H9 (cell line): ENCODE results near the gene PRKCB. TPM values are rescaled to one million over a fixed set of nuclear protein-coding genes. Genes with fewer than 3 reads are reported as not detected.
A peak's percentile ranks its signal among the peaks of the same experiment; 100 is the strongest.

Source experiments
- DNase-seq: peaks from one replicate; pipeline ENCODE4 v3.0.0-alpha.2; 2017
- H2AFZ ChIP-seq: one replicate; pipeline ENCODE4 v1.6.1; 2013; ENCODE audit warnings: mild to moderate bottlenecking, low read length, control low read depth, moderate library complexity
- H2AK5ac ChIP-seq: 2 replicates; pipeline ENCODE4 v1.6.1; 2013; ENCODE audit warnings: low read length, control low read depth, mixed read lengths; ENCODE audit not compliant: insufficient read length
- H2BK120ac ChIP-seq: one replicate; pipeline ENCODE4 v1.6.1; 2013; ENCODE audit warnings: low read depth, mild to moderate bottlenecking, low read length, control low read depth, inconsistent platforms; ENCODE audit not compliant: poor library complexity, severe bottlenecking
- H2BK12ac ChIP-seq: 2 replicates; pipeline ENCODE4 v1.6.1; 2013; ENCODE audit warnings: low read length, control low read depth, mixed read lengths, low read depth; ENCODE audit not compliant: insufficient read length
- H2BK15ac ChIP-seq: 2 replicates; pipeline ENCODE4 v1.6.1; 2013; ENCODE audit warnings: low read depth, low read length, control low read depth
- H2BK20ac ChIP-seq: one replicate; pipeline ENCODE4 v1.6.1; 2013; ENCODE audit warnings: low read depth, mild to moderate bottlenecking, low read length, control low read depth, inconsistent platforms; ENCODE audit not compliant: poor library complexity, severe bottlenecking
- H2BK5ac ChIP-seq: 2 replicates; pipeline ENCODE4 v1.6.1; 2013; ENCODE audit warnings: low read length, control low read depth, mixed read lengths; ENCODE audit not compliant: insufficient read length
- H3K14ac ChIP-seq: 2 replicates; pipeline ENCODE4 v1.6.1; 2013; ENCODE audit warnings: low read length, control low read depth; ENCODE audit not compliant: insufficient read depth
- H3K18ac ChIP-seq: 2 replicates; pipeline ENCODE4 v1.6.1; 2013; ENCODE audit warnings: low read depth, mild to moderate bottlenecking, mixed read lengths, low read length, control low read depth; ENCODE audit not compliant: insufficient read length
- H3K23ac ChIP-seq: 2 replicates; pipeline ENCODE4 v1.6.1; 2013; ENCODE audit warnings: low read length, control low read depth, mixed read lengths, low read depth; ENCODE audit not compliant: insufficient read length
- H3K23me2 ChIP-seq: 2 replicates; pipeline ENCODE4 v1.6.1; 2013; ENCODE audit warnings: low read depth, mild to moderate bottlenecking, mixed read lengths, low read length, control low read depth; ENCODE audit not compliant: insufficient read length, poor library complexity, severe bottlenecking
- H3K27ac ChIP-seq: 2 replicates; pipeline ENCODE4 v1.5.1; 2013; ENCODE audit warnings: low read length, control low read depth, mixed read lengths, low read depth; ENCODE audit not compliant: insufficient read length
- H3K27me3 ChIP-seq: 2 replicates; pipeline ENCODE4 v1.6.1; 2013; ENCODE audit warnings: low read length, control low read depth, inconsistent platforms; ENCODE audit not compliant: insufficient read depth
- H3K4ac ChIP-seq: 2 replicates; pipeline ENCODE4 v1.6.1; 2013; ENCODE audit warnings: low read depth, mild to moderate bottlenecking, control low read depth, inconsistent platforms, low read length, moderate library complexity
- H3K4me1 ChIP-seq: 2 replicates; pipeline ENCODE4 v1.6.1; 2013; ENCODE audit warnings: low read length, control low read depth, inconsistent platforms; ENCODE audit not compliant: insufficient read depth
- H3K4me2 ChIP-seq: 2 replicates; pipeline ENCODE4 v1.6.1; 2013; ENCODE audit warnings: low read length, control low read depth, mixed read lengths; ENCODE audit not compliant: insufficient read length, insufficient read depth
- H3K56ac ChIP-seq: 2 replicates; pipeline ENCODE4 v1.6.1; 2013; ENCODE audit warnings: low read depth, mild to moderate bottlenecking, mixed read lengths, low read length, control low read depth; ENCODE audit not compliant: insufficient read length
- H3K79me1 ChIP-seq: 2 replicates; pipeline ENCODE4 v1.6.1; 2013; ENCODE audit warnings: low read depth, mild to moderate bottlenecking, moderate library complexity, low read length, control low read depth, inconsistent platforms; ENCODE audit not compliant: insufficient read depth, poor library complexity, severe bottlenecking
- H3K79me2 ChIP-seq: 2 replicates; pipeline ENCODE4 v1.6.1; 2013; ENCODE audit warnings: low read length, control low read depth, inconsistent platforms; ENCODE audit not compliant: insufficient read depth
- H3K9ac ChIP-seq: 2 replicates; pipeline ENCODE4 v1.6.1; 2013; ENCODE audit warnings: low read length, control low read depth, mixed read lengths; ENCODE audit not compliant: insufficient read length; ENCODE audit errors: extremely low read depth
- H3K9me3 ChIP-seq: one replicate; pipeline ENCODE4 v1.6.1; 2013; ENCODE audit warnings: low read depth, low read length, inconsistent platforms; ENCODE audit not compliant: control insufficient read depth
- H3T11ph ChIP-seq: one replicate; pipeline ENCODE4 v1.6.1; 2013; ENCODE audit warnings: mild to moderate bottlenecking, low read length, control low read depth, inconsistent platforms
- H4K20me1 ChIP-seq: one replicate; pipeline ENCODE4 v1.6.1; 2013; ENCODE audit not compliant: control insufficient read depth, insufficient read length, insufficient read depth
- H4K5ac ChIP-seq: 2 replicates; pipeline ENCODE4 v1.6.1; 2013; ENCODE audit warnings: low read depth, mild to moderate bottlenecking, mixed read lengths, low read length, control low read depth; ENCODE audit not compliant: insufficient read length
- H4K8ac ChIP-seq: replicated peaks from 2 replicates; pipeline ENCODE4 v1.6.1; 2013; ENCODE audit warnings: low read length, control low read depth, mixed read lengths, low read depth; ENCODE audit not compliant: insufficient read length
- H4K91ac ChIP-seq: 2 replicates; pipeline ENCODE4 v1.6.1; 2013; ENCODE audit warnings: low read depth, mild to moderate bottlenecking, moderate library complexity, mixed read lengths, low read length, control low read depth; ENCODE audit not compliant: insufficient read length
- H3K27ac Mint-ChIP-seq, 3 experiments: 2 replicates in 2 of 3; 3 replicates in 1 of 3; pipeline ENCODE4 v1.8.0; 2020 to 2021; ENCODE audit warnings: mixed read lengths in 3 of 3, mild to moderate bottlenecking in 1 of 3, moderate library complexity in 1 of 3
- H3K27me3 Mint-ChIP-seq: 2 replicates; pipeline ENCODE4 v1.8.0; 2021; ENCODE audit warnings: low read depth, mild to moderate bottlenecking, moderate library complexity, mixed read lengths
- H3K36me3 Mint-ChIP-seq, 3 experiments: 2 replicates in 2 of 3; 3 replicates in 1 of 3; pipeline ENCODE4 v1.8.0; 2020 to 2021; ENCODE audit warnings: low read depth in 3 of 3, mixed read lengths in 3 of 3; ENCODE audit not compliant: insufficient read depth in 1 of 3
- H3K4me1 Mint-ChIP-seq, 2 experiments: 2 replicates each; pipeline ENCODE4 v1.8.0; 2020; ENCODE audit warnings: mixed read lengths in 2 of 2
- H3K4me3 Mint-ChIP-seq, 2 experiments: 2 replicates in 1 of 2; 3 replicates in 1 of 2; pipeline ENCODE4 v1.8.0; 2020 to 2021; ENCODE audit warnings: mild to moderate bottlenecking in 2 of 2, mixed read lengths in 2 of 2, moderate library complexity in 1 of 2
- H3K9me3 Mint-ChIP-seq, 2 experiments: 2 replicates in 1 of 2; 3 replicates in 1 of 2; pipeline ENCODE4 v1.8.0; 2020; ENCODE audit warnings: mild to moderate bottlenecking in 2 of 2, mixed read lengths in 2 of 2, moderate library complexity in 1 of 2
- CTCF ChIP-seq: fragments of 200-600 bp; sonication (generic); conservative IDR thresholded peaks from 3 replicates; pipeline ENCODE4 v1.8.0; 2021; ENCODE audit warnings: antibody characterized with exemption, mild to moderate bottlenecking
- WGBS: extraction: QIAGEN DNeasy Blood & Tissue Kit; methylation state at CpG from one replicate; pipeline ENCODE4 v1.1.7; 2013; ENCODE audit warnings: missing lambda C conversion rate, low lambda C conversion rate, mixed read lengths; ENCODE audit not compliant: insufficient read length; ENCODE audit errors: extremely low coverage; 5-methylcytosine and 5-hydroxymethylcytosine counted together
- total RNA-seq: library from RNA; stranded (reverse); gene quantifications from 2 replicates; pipeline ENCODE4 v1.2.1, GENCODE V29; 2021

The PRKCB gene
- total RNA-seq, 1 experiment from 2014 or later = 7.0 TPM

- no peak overlapping the region for H4K5ac ChIP-seq
- no peak overlapping the region for H2BK20ac ChIP-seq
- H4K91ac ChIP-seq = no peak overlapping the region
- H3K9me3 Mint-ChIP-seq = no peaks in the 10 kb centered on the region
- H3K56ac ChIP-seq = no peak overlapping the region
- H2BK120ac ChIP-seq = no peak overlapping the region
- H3K27me3 Mint-ChIP-seq = no peaks in the 10 kb centered on the region; the same call in 1 of the 2 replicates
- H4K8ac ChIP-seq = no peak overlapping the region
- H3K4me3 Mint-ChIP-seq = no peak overlapping the region
- peaks cover 20 to 23% of the 10 kb centered on the region in 2 experiments for H3K4me1 Mint-ChIP-seq
- no peak overlapping the region for H3K9ac ChIP-seq
- no peak overlapping the region for H3K23ac ChIP-seq
- no peaks in the 10 kb centered on the region for H3K4me1 ChIP-seq
- H3K79me2 ChIP-seq = no peaks in the 10 kb centered on the region
- no peak overlapping the region for H3K18ac ChIP-seq
- no peak overlapping the region for H2AFZ ChIP-seq
- no CpG with 5 or more reads among the region's 8 CpGs for WGBS
- TF ChIP-seq CTCF = no peak
- no peak overlapping the region for H3K4me2 ChIP-seq
- no peaks in the 10 kb centered on the region for H3K36me3 Mint-ChIP-seq
- H2BK15ac ChIP-seq = no peak overlapping the region
- no peaks in the 10 kb centered on the region for H3K27me3 ChIP-seq
- no peak overlapping the region for H2BK12ac ChIP-seq
- H3K4ac ChIP-seq = no peak overlapping the region
- peak; percentile 12 for DNase-seq
- no peak overlapping the region for H3K27ac ChIP-seq
- no peak overlapping the region for H3K14ac ChIP-seq
- no peak overlapping the region for H3T11ph ChIP-seq
- H2AK5ac ChIP-seq = no peak overlapping the region
- no peaks in the 10 kb centered on the region for H3K9me3 ChIP-seq
- no peaks in the 10 kb centered on the region for H3K23me2 ChIP-seq
- no peak overlapping the region for H2BK5ac ChIP-seq
- H3K27ac Mint-ChIP-seq = peak overlapping the region in 1 of 3 experiments; percentile 44; a peak in 1 of 7 replicates
- H4K20me1 ChIP-seq = no peaks in the 10 kb centered on the region
- no peaks in the 10 kb centered on the region for H3K79me1 ChIP-seq
Measured at GRCh38 chr16:24071666-24072360, 236.0 kb downstream of the PRKCB start.
